ENCODE measurements around the gene FBXL20. TPM values are rescaled to one million over a fixed set of nuclear protein-coding genes. Genes with fewer than 3 reads are reported as not detected.

Gene FBXL20
- total and polyA plus RNA-seq, 2 donors (not counting 3 experiments of a cell fraction or from before 2014, with no cell fraction given), result 4.6 to 18.0 TPM

DNA sequence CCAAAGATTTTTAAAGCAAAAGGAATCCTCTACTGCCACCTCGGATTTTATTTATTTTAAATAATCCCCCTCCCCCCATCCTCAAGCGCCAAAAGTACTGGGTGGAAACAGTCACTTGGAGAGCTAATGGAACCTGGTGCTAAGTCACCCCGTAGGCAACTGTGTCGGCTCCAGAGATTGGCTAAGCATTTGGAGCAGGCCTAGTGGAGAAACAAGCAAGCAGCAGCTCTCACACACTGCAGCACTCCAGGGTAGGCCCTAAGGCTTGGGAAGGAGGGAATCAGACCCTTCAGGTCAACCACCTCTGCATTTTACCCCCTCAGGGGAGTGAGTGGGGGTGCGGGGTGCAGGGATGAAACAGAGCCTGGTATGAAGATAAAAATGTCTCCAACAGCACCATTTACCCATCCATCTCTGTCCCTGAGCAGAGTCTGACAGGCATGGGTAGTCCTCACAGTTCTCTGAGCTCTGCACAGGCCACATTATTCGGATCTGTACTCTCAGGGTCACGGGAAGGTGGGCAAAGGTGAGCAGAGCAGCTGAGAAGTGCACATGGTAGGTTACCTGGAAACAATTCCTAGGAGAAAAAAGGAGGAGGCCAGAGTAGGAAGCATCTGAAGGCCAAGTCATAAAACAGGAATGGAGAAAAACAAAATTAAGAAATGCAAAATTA lies 148.5 kb downstream of the FBXL20 start:
- no peak overlapping the region for H3K4me2 ChIP-seq (ENCODE audit: insufficient read depth, low read length)
- no peak overlapping the region for H3K9ac ChIP-seq (replicated peaks; ENCODE audit: extremely low read depth, insufficient read depth, low read length)
- no peaks in the 10 kb centered on the region for H3K27me3 ChIP-seq (ENCODE audit: control insufficient read depth in 2 of 2, insufficient read depth in 2 of 2, low read length in 2 of 2)
- POLR2A ChIA-PET, result no interaction called here
- dilution Hi-C loops (cut with MboI; ENCODE audit: extremely low pct_ligation_motif_present, low sequenced_read_pairs), result no loop called here
- H3K9me1 ChIP-seq (replicated peaks; ENCODE audit: control insufficient read depth, extremely low read depth, insufficient read depth, low read length), result no peaks in the 10 kb centered on the region
- FAIRE-seq (no peak), DNase-seq (ENCODE audit: low read depth, low spot score) (no peak)
- TF ChIP-seq, protein P1, sequence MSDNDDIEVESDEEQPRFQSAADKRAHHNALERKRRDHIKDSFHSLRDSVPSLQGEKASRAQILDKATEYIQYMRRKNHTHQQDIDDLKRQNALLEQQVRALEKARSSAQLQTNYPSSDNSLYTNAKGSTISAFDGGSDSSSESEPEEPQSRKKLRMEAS (IDR thresholded peaks at IDR 0.05; ENCODE audit: insufficient read depth, insufficient read length), result no peak
- no peak for TF ChIP-seq POLR2A (IDR thresholded peaks at IDR 0.05; ENCODE audit: low read depth, low read length)
- no peak for TF ChIP-seq JUN (IDR thresholded peaks at IDR 0.05; ENCODE audit: borderline replicate concordance, insufficient read depth, insufficient read length, low read depth)
- no peak for TF ChIP-seq GATA2 (IDR thresholded peaks at IDR 0.05; ENCODE audit: insufficient read depth, insufficient read length, low read depth, low read length)
- no peak for TF ChIP-seq POLR2AphosphoS5 (IDR thresholded peaks at IDR 0.05; ENCODE audit: insufficient read depth, low read depth, low read length)
- TF ChIP-seq, protein P2, sequence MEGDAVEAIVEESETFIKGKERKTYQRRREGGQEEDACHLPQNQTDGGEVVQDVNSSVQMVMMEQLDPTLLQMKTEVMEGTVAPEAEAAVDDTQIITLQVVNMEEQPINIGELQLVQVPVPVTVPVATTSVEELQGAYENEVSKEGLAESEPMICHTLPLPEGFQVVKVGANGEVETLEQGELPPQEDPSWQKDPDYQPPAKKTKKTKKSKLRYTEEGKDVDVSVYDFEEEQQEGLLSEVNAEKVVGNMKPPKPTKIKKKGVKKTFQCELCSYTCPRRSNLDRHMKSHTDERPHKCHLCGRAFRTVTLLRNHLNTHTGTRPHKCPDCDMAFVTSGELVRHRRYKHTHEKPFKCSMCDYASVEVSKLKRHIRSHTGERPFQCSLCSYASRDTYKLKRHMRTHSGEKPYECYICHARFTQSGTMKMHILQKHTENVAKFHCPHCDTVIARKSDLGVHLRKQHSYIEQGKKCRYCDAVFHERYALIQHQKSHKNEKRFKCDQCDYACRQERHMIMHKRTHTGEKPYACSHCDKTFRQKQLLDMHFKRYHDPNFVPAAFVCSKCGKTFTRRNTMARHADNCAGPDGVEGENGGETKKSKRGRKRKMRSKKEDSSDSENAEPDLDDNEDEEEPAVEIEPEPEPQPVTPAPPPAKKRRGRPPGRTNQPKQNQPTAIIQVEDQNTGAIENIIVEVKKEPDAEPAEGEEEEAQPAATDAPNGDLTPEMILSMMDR (IDR thresholded peaks at IDR 0.05; ENCODE audit: extremely low read depth in 1 of 2, insufficient read depth in 1 of 2, low read depth in 1 of 2, low read length in 2 of 2), result no peak
- no peak for TF ChIP-seq MYC (IDR thresholded peaks at IDR 0.05; ENCODE audit: low read depth, low read length)
- no peak for TF ChIP-seq EZH2 (IDR thresholded peaks at IDR 0.05; ENCODE audit: borderline replicate concordance, low read depth, low read length, severe bottlenecking)
- no peak for TF ChIP-seq FOS (IDR thresholded peaks at IDR 0.05; ENCODE audit: borderline replicate concordance, insufficient read depth, low read length)
- no peaks in the 10 kb centered on the region for H3K79me2 ChIP-seq (ENCODE audit: control insufficient read depth, insufficient read depth, low read length)
- H3K4me3 ChIP-seq (replicated peaks in 1 of 3; ENCODE audit: insufficient read depth in 1 of 3, low read depth in 1 of 3, low read length in 3 of 3), result no peak overlapping the region
- no peaks in the 10 kb centered on the region for H4K20me1 ChIP-seq (replicated peaks; ENCODE audit: control insufficient read depth, extremely low read depth, insufficient read depth, low read length)
- intact Hi-C loops (cut with micrococcal nuclease), result no loop called here
- no TSS peak for BruUV-seq (replicated peaks)
- no peak overlapping the region for H3K27ac ChIP-seq (ENCODE audit: insufficient read depth, low read depth, low read length)
- H3K36me3 ChIP-seq (ENCODE audit: control insufficient read depth in 2 of 2, extremely low read depth in 1 of 2, insufficient read depth in 2 of 2, low read length in 2 of 2), result peaks cover 0 to 4% of the 10 kb centered on the region in 2 experiments
- H2AFZ ChIP-seq (ENCODE audit: low read depth, low read length), result no peak overlapping the region
- CTCF ChIA-PET, result interaction anchor here (1.0 to 3.7 kb wide), 3 partner anchors 8 to 466 kb away, joined by 3 to 17 read pairs (median 3); no protein-coding TSS in a partner anchor
- H3K4me1 ChIP-seq (ENCODE audit: control insufficient read depth, extremely low read depth, insufficient read depth, low read length), result no peaks in the 10 kb centered on the region
- no peaks in the 10 kb centered on the region for H3K9me3 ChIP-seq (replicated peaks; ENCODE audit: control insufficient read depth, insufficient read depth, low read length)

Data from endothelial cell of umbilical vein (primary cell).